ENCODE measurements around the gene SCGB1A1.

Gene SCGB1A1

GRCh38 chr11:62433904-62434276 lies 15.1 kb downstream of the SCGB1A1 start:
- H3K27ac ChIP-seq, result peak overlapping the region; percentile 53
- TF ChIP-seq CTCF (conservative IDR thresholded peaks at IDR 0.05), result no peak

- no peak for TF ChIP-seq CTCF (conservative IDR thresholded peaks at IDR 0.05)
- no peak overlapping the region for H3K27ac ChIP-seq
Measured at GRCh38 chr11:62435846-62436660, 17.2 kb downstream of the SCGB1A1 start.

- H3K27ac ChIP-seq, result no peak overlapping the region
- TF ChIP-seq CTCF (conservative IDR thresholded peaks at IDR 0.05), result no peak
Measured at GRCh38 chr11:62437616-62438015, 18.8 kb downstream of the SCGB1A1 start.

GRCh38 chr11:62438641-62439040 lies 19.8 kb downstream of the SCGB1A1 start:
- no peak overlapping the region for H3K27ac ChIP-seq
- TF ChIP-seq CTCF (conservative IDR thresholded peaks at IDR 0.05), result no peak

GRCh38 chr11:62439785-62440602 lies 21.2 kb downstream of the SCGB1A1 start:
- no peak overlapping the region for H3K27ac ChIP-seq
- no peak for TF ChIP-seq CTCF (conservative IDR thresholded peaks at IDR 0.05)

GRCh38 chr11:62443390-62444235 lies 24.8 kb downstream of the SCGB1A1 start:
- peak overlapping the region; percentile 84; the same call in 1 of the 2 replicates for H3K27ac ChIP-seq
- TF ChIP-seq CTCF (conservative IDR thresholded peaks at IDR 0.05), result no peak

Data from VCaP (cell line).